Measurements from ENCODE around the gene SIAH1.

GRCh38 chr16:48422537-48422936, 37.3 kb upstream of the SIAH1 start:
- no peak for TF ChIP-seq CTCF (IDR thresholded peaks at IDR 0.05)
- no peak for TF ChIP-seq EZH2 (IDR thresholded peaks at IDR 0.05; ENCODE audit: borderline replicate concordance, insufficient read depth, low read depth, low read length, poor library complexity, severe bottlenecking)

Measured in B cell (primary cell).